NCI-H2227 (cell line): ENCODE data around the gene FBXO42.

Experiments
- DNase-seq: peaks from one replicate; lab custom pipeline; 2025; ENCODE audit not compliant: unreplicated experiment; lab: John Stamatoyannopoulos, UW

The FBXO42 gene

DNA sequence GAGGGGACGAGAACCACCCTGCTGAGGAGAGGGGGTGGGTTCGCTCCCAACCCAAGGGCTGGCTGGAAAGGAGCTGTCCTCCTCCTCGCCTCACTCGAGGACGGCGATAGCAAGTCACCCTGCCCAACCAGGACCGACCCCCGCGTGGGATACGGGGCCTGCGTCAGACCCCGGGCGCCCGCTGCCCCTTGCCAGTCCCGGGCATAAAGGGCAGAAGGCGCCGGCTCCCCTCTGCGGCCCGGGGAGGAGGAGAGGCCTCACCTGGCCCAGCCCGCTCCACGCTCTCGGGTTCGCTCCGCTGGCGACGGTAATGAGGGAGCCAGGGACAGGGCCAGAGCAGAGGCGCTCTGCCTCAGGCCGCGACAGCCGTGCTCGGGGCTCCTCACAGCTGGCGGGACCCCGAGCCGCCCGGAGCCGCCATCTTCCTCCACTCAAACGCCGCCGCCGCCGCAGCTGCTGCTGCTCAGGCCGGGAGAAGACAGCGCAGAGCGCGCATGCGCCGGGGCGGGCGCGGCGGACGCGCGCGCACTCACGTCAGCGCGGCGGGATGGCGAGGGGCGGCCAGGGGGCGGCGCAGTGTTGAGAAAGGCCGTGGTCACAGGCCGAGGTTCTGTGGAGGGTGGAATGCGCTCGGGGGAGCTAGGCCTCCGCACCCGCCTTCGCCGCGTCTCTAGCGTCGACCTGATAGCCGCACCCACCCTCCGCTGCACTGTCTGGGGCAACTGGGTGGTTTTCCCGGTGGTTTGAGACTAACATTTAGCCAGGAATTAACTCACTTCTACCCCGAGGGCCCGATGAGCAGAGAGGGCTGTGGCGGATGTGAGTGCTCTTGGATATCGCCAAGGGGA is at the start of gene FBXO42:
TSS of gene FBXO42 (minus strand) at position 487 of the 848 bp plus-strand sequence. CDS start 37,062 bp downstream, outside the sequence.
- peak; percentile 97 for DNase-seq

DNA sequence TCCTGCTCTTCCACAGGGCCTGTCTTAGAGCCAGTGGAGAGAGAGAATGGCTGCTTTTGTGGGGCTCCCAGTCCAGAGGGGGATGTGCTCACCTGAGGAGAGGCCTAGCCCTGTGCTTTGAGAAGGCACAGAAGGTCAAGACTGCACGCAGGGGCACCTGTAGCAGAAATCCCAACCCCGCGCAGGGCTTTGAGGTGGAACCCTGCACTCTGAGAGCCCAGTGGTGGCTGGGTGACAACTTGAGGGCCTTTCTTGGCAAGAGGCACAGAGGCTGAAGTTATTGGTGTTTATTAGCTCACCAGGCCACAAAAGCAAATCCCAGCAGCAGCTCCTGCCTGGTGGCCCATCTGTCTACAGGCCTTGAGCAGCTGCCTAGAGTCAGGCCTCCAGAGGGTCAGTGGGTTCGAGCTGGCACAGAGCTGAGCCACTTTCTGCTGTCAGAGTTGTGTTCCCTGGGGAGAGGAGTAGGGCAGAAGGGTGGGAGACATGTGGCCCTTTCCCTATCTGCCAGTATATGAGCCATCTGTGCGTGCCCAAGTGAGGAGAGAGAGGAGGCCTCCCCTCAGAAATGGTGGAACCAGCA is 46.2 kb upstream of the FBXO42 start:
- DNase-seq = no peak

DNA sequence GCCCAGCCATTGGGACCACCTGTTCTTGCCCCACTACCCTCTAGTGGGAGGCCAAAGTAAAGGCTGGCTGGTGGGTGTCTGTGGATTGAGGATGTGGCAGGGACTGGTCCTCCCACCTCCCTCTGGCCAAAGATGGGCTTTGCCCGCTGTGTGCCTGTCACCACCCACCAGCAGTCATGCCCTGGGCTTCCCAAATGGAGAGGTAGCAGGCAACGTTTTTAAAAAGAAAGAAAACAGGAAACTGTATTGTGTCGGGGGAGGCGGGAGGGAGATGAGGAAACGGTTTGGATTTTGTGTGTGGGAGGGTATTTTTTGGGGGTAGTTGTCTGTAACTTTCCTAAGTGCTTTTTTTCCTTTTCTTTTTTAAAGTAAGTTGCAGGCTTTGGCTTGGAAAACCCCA is 44.8 kb upstream of the FBXO42 start:
- no peak for DNase-seq

- no peak for DNase-seq
Observed at GRCh38 chr1:16396591-16396990, 44.3 kb upstream of the FBXO42 start.

DNA sequence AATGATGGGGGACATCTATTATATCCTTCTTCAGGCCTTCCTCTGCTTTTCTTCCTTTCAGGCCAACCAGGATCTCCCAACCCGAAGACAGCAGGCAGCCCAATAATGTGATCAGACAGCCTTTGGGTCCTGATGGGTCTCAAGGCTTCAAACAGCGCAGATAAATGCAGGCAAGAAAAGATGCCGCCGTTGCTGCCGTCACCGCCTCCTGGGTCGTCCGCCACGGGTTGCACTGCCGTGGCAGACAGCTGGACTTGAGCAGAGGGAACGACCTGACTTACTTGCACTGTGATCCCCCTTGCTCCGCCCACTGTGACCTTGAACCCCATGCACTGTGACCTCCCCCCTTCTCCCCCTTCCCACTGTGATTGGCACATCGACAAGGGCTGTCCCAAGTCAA is 42.7 kb upstream of the FBXO42 start:
- no peak for DNase-seq

GRCh38 chr1:16393570-16394521 is 41.6 kb upstream of the FBXO42 start:
- DNase-seq = no peak

- no peak for DNase-seq
Observed at GRCh38 chr1:16392740-16393569, 40.7 kb upstream of the FBXO42 start.

DNA sequence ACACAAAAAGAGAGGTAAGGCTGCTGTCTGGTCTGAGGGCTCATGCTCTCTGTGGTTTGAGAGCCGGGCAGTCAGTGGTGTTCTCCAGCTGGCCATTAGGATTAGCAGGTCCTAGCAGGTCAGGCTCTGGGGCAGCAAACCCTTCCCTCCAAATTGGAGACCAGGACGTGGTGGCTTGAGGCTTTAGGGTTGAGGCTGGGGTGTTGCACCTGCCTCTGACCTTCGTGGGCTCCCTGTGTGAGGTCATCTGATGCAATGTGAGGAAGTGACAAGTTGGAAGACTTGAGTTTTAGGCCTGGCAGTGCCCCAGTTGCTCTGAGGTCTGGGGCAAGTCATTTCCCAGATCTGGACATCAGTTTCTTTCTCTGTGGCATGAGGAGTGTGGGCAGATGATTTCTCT is 39.1 kb upstream of the FBXO42 start:
- DNase-seq = no peak

- no peak for DNase-seq
Observed at GRCh38 chr1:16387201-16388188, 35.2 kb upstream of the FBXO42 start.

DNA sequence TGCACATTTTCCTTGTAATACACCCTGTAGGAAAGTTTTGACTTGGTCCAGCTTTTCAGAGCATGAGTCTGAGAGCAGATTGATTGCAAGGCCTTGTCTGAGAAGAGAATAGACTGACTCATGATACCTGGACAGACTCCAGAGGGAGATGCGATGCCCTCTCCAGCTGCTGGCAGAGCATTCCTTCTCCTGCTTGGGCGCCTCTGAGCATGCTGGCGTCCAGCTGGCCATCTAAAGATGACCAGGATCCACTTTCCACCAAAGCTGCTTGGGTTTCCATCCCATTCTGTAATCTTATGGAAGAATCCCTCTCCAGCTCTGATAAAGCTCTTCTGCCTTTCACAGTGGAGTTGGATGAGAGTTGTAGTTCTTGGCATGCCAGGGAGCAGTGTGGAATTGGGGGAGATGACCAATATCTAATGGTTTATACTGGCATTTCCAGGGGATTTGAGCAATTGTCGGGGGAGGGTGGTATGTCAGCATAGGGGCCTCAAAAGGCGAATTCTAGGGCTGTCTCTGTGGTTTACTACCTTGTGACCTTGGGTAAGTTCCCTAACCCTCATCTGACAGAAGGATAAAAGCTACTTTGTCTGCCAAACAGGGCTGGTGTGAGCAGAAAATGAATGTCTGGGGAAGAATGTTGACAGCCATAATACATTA is 34.3 kb upstream of the FBXO42 start:
- no peak for DNase-seq

- no peak for DNase-seq
Observed at GRCh38 chr1:16385659-16386453, 33.6 kb upstream of the FBXO42 start.

DNA sequence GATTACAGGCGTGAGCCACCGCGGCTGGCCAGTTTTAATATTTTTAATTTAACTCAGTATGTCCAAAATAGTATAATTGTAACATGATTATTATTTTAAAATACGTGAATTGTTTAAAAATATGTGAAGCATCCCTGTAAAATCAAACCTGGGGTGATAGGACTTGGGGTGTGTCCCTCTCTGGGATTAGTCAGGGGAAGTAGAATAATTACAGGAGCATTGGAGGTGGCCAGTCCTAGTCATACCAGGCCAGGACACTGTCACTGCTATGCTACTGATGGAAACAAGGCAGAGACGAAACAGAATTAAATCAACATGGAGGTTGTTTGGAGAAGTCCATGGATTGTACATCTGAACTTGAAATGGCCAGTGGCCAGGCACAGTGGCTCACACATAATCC is 31.6 kb upstream of the FBXO42 start:
- no peak for DNase-seq

DNA sequence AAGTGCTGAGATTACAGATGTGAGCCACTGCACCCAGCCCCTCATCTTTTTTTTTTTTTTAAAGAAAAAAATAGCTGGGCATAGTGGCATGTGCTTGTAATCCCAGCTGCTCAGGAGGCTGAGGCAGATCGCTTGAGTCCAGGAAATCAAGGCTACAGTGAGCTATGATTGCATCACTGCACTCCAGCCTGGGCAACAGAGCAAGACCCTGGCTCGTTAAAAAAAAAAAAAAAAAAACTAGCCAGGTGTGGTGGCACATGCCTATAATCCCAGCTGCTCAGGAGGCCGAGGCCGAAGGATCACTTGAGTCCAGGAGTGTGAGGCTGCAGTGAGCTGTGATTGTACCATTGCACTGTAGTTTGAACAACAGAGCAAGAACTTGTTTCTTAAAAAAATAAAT is 28.6 kb upstream of the FBXO42 start:
- DNase-seq = no peak

DNA sequence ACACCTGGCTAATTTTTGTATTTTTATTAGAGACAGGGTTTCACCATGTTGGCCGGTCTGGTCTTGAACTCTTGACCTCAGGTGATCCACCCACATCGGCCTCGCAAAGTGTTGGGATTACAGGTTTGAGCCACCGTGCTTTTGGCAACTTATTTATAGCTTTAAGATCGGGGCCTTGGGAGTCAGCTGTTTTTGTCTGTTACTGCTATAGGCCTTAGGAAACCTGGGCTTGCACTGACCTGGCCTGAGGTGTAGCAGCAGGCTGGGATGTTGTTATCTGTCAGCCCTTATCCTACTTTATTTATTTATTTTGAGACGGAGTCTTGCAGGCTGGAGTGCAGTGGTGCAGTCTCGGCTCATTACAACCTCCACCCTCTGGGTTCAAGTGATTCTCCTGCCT is 26.2 kb upstream of the FBXO42 start:
- DNase-seq = no peak

DNA sequence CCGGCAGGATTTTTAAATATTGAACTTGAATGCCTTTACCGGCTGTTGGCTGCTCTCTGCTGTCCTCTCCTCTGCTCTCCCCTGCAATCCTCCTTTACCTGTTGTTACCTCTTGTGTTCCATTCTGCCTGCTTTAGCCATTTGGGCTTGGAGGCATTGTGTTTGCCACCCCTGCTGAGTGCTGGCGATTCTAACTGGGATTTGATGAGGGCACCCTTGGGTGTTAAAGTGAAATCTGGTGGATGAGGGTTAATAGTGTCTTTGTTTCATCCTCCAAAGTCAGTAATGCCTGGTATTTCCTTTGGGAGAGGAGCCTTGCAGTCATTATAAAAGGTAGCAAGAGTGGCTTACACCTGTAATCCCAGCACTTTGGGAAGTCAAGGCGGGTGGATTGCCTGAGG is 24.7 kb upstream of the FBXO42 start:
- DNase-seq = no peak

DNA sequence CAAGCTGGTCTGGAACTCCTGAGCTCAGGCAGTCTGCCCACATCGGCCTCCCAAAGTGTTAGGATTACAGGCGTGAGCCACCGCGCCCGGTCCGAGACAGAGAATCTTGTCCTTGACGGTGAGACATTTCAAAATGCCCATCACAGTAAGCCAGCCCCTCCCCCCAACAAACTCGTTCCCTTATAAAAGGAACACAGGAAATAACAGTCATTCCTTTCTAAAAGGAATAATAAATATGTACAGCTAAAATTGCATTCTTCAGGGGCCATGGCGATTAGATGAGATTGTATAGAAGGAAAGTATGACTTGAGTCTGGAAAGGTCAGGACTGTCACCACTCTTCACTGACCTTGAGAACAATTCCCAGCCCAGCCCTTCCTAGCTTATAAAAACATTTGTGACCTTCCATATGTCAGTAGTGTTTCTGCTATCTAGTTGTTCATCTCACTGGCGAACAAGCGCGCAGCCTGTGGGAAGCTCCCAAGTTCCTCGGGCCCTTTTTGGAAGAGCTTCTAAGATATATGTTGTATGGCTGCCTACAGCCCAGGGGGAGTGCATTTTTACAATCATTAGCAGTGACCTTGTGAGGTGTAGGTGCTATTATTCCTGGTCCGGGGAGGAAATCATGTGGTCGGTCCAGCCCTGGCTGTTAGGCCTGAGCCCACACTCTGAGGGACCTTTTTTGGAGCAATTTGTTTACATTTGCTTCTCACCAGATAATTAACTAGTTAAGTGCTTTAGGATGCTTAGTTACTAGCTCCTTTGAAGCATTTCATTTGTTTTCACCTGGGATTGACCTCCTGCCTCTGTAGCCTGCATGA is 23.5 kb upstream of the FBXO42 start:
- DNase-seq = no peak

GRCh38 chr1:16374266-16374665 is 22.0 kb upstream of the FBXO42 start:
- DNase-seq = no peak
